LoVo (cell line): ENCODE data around the gene YAE1.
"Not testable (repeated sequence)": the region's sequence is repeated elsewhere in the genome, so short reads cannot be mapped to it uniquely, and the experiment has no call there.

ENCODE experiments used
- DNase-seq: peaks from one replicate; pipeline ENCODE4 v3.0.0-alpha.2; 2016; ENCODE audit warnings: low spot score

The YAE1 gene

DNA sequence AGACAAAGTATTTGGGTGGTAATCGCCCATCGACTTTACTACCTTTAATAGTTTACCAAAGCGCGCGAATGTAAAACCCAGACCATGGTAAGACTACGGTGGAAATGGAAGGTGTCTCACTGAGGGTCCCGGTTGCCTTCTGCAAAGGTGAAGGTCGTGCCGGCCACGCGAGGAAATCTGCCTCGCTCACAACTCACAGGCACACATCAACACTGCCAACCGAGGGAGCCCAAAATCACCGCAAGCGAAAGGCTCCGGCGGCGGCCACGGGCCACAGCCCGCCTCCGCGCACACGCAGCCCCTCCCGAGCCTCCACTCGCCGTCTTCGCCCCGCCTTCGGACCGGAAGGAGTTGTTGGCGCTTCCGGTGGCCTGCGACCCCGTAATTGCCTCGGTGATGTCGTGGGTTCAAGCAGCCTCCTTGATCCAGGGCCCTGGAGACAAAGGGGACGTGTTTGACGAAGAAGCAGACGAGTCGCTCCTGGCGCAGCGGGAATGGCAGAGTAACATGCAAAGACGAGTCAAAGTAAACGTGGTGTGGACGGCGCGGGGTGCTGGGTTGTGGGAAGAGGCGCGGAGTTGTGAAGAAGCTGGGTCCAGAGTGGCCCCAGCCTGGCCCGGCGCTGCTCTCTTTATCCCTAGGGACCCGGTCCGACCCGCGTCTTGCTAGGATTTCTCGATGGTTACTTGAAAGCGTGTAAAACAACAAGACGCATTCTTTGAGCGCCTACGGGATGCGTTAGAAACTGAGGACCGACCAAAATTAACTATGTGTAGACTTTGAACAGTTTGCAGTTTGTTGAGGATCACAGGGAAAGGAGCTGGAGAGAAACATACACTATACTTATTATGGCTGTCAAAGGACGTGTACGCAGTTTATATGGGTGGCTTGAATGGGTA, at the start of gene YAE1:
TSS of gene YAE1 (plus strand) at position 382 of the 899 bp plus-strand sequence. CDS start at position 397, 15 bp downstream.
- DNase-seq, result peak; percentile 87

DNA sequence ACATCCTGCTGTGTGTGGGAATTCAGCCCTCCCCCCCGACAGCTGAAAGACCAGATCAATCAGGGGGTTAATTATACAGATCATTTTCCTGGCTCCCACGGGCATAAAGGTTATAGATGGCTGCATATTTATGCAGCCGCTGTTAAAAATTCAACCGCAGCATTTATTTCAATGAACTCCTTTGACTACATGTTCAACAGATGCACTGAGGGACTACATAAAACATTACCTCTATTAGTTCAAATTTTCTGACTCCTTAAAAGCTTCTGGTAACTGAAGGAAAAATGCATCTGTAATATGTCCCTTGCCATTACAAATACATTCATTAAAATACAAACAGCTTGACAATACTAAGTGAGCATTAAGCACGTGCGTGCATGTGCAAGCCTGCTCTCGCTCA, 49.7 kb upstream of the YAE1 start:
- no peak for DNase-seq

DNA sequence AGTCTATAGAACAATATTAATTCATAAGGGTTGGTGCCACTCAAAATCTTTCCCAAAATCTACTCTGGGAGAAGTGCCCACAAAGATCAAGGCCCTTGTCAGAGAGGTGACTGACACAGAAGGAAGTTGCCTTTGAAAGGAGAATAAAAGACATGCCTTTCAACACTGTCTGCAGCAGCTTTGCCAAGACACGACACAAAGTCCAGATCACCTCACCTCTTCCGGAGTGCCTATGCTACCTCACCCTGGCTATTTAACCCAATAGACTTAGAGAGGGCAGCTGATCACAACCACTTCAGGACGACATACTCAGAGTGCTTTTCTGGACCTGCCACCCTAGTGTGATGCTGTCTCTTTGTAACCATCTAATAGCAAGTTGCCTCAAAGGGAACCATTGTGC, 49.0 kb upstream of the YAE1 start:
- no peak for DNase-seq

GRCh38 chr7:39525926-39526325, 40.3 kb upstream of the YAE1 start:
- DNase-seq, result no peak

GRCh38 chr7:39526666-39527065, 39.5 kb upstream of the YAE1 start:
- DNase-seq, result no peak

- no peak for DNase-seq
Measured at GRCh38 chr7:39527296-39527695, 38.9 kb upstream of the YAE1 start.

GRCh38 chr7:39527951-39528350, 38.3 kb upstream of the YAE1 start:
- no peak for DNase-seq

DNA sequence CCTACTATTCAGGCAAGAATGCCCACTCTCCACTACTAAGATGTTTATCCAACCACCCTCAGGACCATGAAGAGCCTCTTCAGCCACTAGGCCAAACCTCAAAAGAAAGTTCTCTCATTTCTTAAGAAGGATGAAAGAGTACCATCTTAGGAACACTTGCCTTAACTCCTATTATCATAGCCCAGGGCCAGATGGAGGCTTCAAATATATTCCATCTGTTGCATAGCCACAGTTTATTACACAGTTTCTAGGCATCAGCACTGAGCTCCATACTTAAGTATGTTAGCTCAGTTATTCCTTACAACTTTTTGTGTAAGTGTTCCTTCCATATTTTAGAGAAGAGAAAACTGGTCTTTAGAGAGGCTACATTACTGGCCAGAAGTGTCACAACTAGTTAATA, 37.4 kb upstream of the YAE1 start:
- no peak for DNase-seq

DNA sequence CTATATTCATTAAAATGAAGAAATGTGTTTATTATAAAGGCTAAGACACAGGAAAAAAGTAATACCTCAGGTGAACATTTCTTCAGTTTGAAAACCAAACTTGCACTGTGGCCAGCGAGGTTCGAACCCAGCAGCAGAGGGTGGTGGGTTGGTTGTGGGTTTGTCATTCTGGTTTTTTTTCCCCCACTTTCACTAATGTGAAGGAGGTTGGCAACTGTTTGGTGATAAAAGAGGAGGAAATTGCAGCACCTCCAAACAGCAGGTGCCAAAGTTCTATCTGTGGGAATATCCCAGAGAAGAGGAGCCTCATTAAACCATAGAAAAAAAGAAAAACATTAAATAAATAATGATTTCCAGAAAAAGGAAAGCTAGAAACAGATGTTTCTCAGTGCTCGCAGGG, 36.6 kb upstream of the YAE1 start:
- DNase-seq, result no peak

DNA sequence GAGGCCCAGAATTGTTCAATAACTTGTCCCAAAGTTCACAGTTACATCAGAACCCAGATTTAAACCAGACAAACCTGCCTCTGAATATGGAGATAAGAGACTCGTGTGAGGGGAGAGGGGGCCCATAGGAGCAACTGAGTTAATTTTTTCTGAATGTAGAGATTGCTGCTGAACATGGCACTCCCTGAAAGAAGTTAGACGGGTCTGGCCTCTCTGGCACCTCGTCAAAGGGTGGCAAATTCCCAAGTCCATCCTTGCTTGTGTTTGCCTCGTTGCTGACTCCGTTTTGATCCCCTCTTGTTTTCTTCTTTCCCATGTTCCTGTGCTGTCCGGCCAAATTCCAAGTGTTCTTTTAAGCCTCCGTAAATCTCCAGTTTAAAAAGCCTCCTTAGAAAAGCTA, 35.2 kb upstream of the YAE1 start:
- no peak for DNase-seq

GRCh38 chr7:39531818-39532217, 34.4 kb upstream of the YAE1 start:
- DNase-seq, result no peak

DNA sequence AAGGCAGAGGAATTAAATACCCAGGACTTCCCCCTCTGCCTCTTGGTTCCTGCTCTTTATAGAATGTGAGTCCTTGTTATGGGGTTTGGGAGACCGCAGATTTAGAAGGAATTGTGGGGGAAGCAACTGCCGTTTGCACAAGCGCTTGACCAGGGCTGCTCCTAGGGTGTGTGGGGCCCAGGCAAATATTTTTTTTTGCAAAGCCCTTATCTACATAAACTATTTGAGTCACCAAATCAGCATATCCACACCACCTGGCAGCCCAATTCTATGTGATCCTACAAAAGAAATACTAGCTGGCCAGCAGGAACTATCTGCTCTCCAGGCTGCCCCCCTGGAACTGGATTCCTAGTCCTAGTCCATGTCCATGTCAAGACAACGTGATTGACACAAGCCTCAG, 33.4 kb upstream of the YAE1 start:
- no peak for DNase-seq

- no peak for DNase-seq
Measured at GRCh38 chr7:39534599-39534998, 31.6 kb upstream of the YAE1 start.

GRCh38 chr7:39535064-39535463, 31.1 kb upstream of the YAE1 start:
- DNase-seq, result no peak

DNA sequence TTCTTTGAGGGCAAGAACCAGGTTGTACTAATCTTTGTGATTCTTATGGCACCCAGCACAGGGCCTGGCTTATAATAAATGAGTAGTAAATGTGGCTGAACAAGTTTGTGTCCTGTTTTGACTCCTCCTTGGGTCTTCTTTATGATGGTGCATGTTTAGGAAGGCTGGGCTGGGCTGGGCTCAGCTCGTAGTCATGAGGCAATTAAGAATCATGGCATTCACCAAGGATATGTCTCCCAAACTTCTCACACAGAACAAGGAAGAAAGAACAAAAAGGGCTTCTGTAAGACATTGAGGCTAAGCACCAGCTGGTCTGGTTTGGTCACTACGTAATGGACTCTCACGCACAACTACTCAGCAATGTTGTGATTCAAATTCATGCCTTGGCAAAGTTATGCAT, 30.5 kb upstream of the YAE1 start:
- DNase-seq, result no peak

- DNase-seq, result no peak
Measured at GRCh38 chr7:39536951-39537350, 29.3 kb upstream of the YAE1 start.

DNA sequence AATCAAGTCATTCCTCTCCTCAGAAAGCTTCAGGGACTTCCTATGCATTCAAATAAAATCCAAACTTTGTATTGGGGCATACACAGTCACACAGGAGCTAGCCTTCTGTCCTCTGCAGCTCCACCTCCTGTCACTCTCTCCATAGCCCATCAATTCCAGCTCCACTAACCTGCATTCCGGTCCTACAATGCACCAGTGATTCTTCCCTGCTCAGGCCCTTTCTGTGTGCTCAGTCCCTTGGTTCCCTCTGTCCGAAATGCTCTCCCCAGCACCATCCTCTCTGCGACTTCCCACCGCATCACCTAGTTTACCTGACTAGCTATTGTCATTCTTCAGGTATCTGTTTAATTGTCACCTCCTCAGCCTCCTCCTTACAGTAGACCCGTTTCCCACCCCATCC, 26.4 kb upstream of the YAE1 start:
- DNase-seq, result no peak

GRCh38 chr7:39540320-39540719, 25.9 kb upstream of the YAE1 start:
- no peak for DNase-seq

DNA sequence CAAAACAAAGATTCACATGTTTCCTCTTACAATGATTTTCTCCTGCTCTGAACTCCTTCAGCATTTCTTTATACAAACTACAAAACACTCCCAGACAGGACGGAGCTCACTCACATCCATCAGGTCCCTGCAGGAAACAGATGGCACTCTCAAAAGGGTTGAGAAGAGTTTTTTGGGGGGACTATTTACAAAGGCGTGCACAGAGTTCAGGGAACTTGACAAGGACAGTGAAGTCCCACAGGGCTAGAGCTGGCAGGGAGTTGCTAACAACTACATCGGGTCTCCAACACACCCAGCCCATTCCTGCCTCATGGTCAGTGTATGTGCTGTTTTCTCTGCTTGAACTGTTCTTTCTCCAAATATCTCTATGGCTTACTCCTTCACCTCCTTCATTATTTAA, 24.7 kb upstream of the YAE1 start:
- DNase-seq, result no peak

DNA sequence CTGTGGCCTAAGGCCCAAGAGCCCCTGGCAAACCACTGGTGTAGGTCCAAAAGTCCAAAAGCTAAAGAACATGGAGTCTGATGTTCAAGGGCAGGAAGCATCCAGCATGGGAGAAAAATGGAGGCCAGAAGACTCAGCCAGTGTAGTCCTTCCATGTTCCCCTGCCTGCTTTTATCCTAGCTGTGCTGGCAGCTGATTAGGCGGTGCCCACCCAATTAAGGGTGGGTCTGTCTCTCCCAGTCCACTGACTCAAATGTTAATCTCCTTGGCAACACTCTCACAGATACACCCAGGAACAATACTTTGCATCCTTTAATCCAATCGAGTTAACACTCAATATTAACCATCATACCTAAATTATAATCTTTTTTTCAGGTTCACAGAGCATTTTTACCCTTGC, 21.4 kb upstream of the YAE1 start:
- DNase-seq, result not testable (repeated sequence)

GRCh38 chr7:39547336-39547735, 18.9 kb upstream of the YAE1 start:
- DNase-seq, result no peak

DNA sequence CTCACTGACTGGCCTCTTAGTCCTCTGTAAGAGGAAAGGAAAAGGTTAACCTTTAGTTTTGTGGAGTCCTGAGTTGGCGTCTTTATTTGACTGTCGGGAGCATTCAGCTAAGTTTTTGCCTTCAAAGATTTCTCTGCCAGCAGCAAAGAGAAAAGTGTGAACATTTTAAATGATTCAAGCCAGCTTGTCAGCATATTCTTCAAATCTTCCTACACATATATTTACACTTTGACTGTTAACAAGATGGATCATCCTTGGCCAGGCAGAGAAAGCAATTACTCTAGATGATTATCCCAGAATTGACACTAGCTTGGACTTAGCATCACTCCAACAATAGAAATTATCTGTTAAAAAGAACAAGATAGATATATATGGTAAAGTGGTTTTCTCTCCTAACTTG, 15.8 kb upstream of the YAE1 start:
- no peak for DNase-seq

GRCh38 chr7:39553436-39553835, 12.8 kb upstream of the YAE1 start:
- no peak for DNase-seq

DNA sequence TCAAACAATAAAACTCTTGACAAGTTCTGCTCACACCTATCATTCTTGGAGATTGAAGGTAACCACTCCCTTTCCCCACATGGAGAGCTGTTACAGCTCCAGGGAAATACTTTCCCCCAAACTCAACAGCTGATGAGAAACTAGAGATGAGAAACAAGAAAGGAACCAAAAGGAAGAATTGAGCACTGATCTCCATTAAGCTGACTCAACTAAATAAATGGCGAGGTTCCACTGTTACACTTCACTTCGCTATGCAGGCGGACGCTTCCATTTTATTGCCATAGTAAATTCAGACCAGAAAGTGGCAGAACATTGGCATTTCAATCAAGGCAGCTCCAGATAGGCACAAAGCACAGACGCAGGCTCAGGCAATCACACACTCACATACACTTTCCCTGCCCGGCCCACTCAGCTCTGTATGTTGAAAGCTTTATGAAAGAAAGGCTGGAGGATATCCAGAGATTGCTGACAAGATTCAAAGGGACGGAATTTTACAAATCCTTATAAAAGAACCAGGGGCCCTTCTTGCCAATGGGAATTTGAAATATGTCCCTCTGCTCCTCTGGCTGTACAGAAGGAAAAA, 11.5 kb upstream of the YAE1 start:
- DNase-seq, result no peak
